PC-3 (cell line): ENCODE measurements around the gene SLC2A14. TPM values are rescaled to one million over a fixed set of nuclear protein-coding genes. Genes with fewer than 3 reads are reported as not detected.
A peak's percentile ranks its signal among the peaks of the same experiment; 100 is the strongest.
"Not testable (repeated sequence)": the region's sequence is repeated elsewhere in the genome, so short reads cannot be mapped to it uniquely, and the experiment has no call there.

ENCODE experiments used
- ATAC-seq: fragments of 200-7000 bp; cut with Tn5 transposase; 2 replicates; pipeline ENCODE4 v1.9.1; 2020; ENCODE audit warnings: mild to moderate bottlenecking, moderate library complexity
- BruUV-seq: library from RNA; stranded (reverse); fragments of 400-500 nt; replicated peaks from 2 replicates; lab custom pipeline; 2021; lab: Mats Ljungman, UMichigan
- CTCF ChIA-PET: fragments of 300-600 bp; sonication (Branson Sonifier 250); formaldehyde crosslinking; loops from one replicate; lab custom pipeline; 2022; ENCODE audit warnings: antibody characterized with exemption; lab: Charles Lee
- POLR2A ChIA-PET: fragments of 300-600 bp; sonication (Branson Sonifier 250); formaldehyde crosslinking; loops from one replicate; lab custom pipeline; 2022; ENCODE audit warnings: antibody characterized with exemption; ENCODE audit not compliant: unreplicated experiment; lab: Charles Lee
- DNase-seq: peaks from one replicate; pipeline ENCODE4 v3.0.0-alpha.2; 2015
- H2AFZ ChIP-seq: fragments of 300-600 bp; sonication (generic); 2 replicates; pipeline ENCODE4 v1.6.0; 2016; ENCODE audit warnings: antibody characterized with exemption, low read length
- H3F3A ChIP-seq: fragments of 300-600 bp; sonication (generic); one replicate; pipeline ENCODE4 v1.6.0; 2017; ENCODE audit warnings: antibody characterized with exemption, low read length, control low read depth, mild to moderate bottlenecking; ENCODE audit not compliant: unreplicated experiment
- H3K27ac ChIP-seq: fragments of 300-600 bp; sonication (generic); 2 replicates; pipeline ENCODE4 v1.5.1; 2016; ENCODE audit warnings: mild to moderate bottlenecking, low read length
- H3K27me3 ChIP-seq: fragments of 300-600 bp; sonication (generic); 2 replicates; pipeline ENCODE4 v1.6.1; 2016; ENCODE audit warnings: low read length, mixed read lengths
- H3K36me3 ChIP-seq: fragments of 300-600 bp; sonication (generic); 2 replicates; pipeline ENCODE4 v1.6.1; 2016; ENCODE audit warnings: low read depth, mixed run types, low read length, mixed read lengths
- H3K4me1 ChIP-seq: fragments of 300-600 bp; sonication (generic); 2 replicates; pipeline ENCODE4 v1.5.1; 2016; ENCODE audit warnings: low read length; ENCODE audit not compliant: insufficient read depth
- H3K4me2 ChIP-seq: fragments of 300-600 bp; sonication (generic); 2 replicates; pipeline ENCODE4 v1.6.0; 2016; ENCODE audit warnings: low read length
- H3K4me3 ChIP-seq: fragments of 300-600 bp; sonication (generic); 2 replicates; pipeline ENCODE4 v1.5.1; 2016; ENCODE audit warnings: mild to moderate bottlenecking, low read length, mixed read lengths
- H3K79me2 ChIP-seq: fragments of 300-600 bp; sonication (generic); 2 replicates; pipeline ENCODE4 v1.6.1; 2017; ENCODE audit warnings: low read length, mixed read lengths
- H3K9ac ChIP-seq: fragments of 300-600 bp; sonication (generic); 2 replicates; pipeline ENCODE4 v1.6.0; 2016; ENCODE audit warnings: mild to moderate bottlenecking, low read length
- H3K9me2 ChIP-seq: fragments of 300-600 bp; sonication (generic); replicated peaks from 2 replicates; pipeline ENCODE4 v1.6.1; 2016; ENCODE audit warnings: mixed run types, low read length, mixed read lengths
- H3K9me3 ChIP-seq: fragments of 300-600 bp; sonication (generic); 2 replicates; pipeline ENCODE4 v1.6.1; 2016; ENCODE audit warnings: low read length, mixed read lengths
- H4K20me1 ChIP-seq: fragments of 300-600 bp; sonication (generic); 2 replicates; pipeline ENCODE4 v1.6.1; 2016; ENCODE audit warnings: low read length, mixed read lengths
- EZH2 ChIP-seq: fragments of 300-600 bp; sonication (generic); IDR thresholded peaks from one replicate; pipeline ENCODE4 v1.6.1; 2017; ENCODE audit warnings: antibody characterized with exemption, mild to moderate bottlenecking, low read length; ENCODE audit not compliant: unreplicated experiment
- EZH2phosphoT487 ChIP-seq: fragments of 300-600 bp; sonication (generic); IDR thresholded peaks from 2 replicates; pipeline ENCODE4 v1.6.1; 2018; ENCODE audit warnings: mild to moderate bottlenecking, antibody characterized with exemption, low read length, borderline replicate concordance
- intact Hi-C: fragments of 100-400 bp; cut with micrococcal nuclease; formaldehyde crosslinking; loops from 2 replicates; pipeline ENCODE4 v1.9.0; 2023
- total RNA-seq: library from RNA; depleted of rRNA; stranded (reverse); fragments of >200 nt; gene quantifications from 2 replicates; pipeline ENCODE4 v1.2.3, GENCODE V29; 2014
- TF ChIP-seq, protein P1 (sequence below): fragments of 300-600 bp; sonication (generic); conservative IDR thresholded peaks from 2 replicates; pipeline ENCODE4 v1.5.1; 2017; ENCODE audit warnings: antibody characterized with exemption, low read depth, mild to moderate bottlenecking, low read length

Gene SLC2A14
- total RNA-seq, 1 experiment from 2014 or later, result not detected

DNA sequence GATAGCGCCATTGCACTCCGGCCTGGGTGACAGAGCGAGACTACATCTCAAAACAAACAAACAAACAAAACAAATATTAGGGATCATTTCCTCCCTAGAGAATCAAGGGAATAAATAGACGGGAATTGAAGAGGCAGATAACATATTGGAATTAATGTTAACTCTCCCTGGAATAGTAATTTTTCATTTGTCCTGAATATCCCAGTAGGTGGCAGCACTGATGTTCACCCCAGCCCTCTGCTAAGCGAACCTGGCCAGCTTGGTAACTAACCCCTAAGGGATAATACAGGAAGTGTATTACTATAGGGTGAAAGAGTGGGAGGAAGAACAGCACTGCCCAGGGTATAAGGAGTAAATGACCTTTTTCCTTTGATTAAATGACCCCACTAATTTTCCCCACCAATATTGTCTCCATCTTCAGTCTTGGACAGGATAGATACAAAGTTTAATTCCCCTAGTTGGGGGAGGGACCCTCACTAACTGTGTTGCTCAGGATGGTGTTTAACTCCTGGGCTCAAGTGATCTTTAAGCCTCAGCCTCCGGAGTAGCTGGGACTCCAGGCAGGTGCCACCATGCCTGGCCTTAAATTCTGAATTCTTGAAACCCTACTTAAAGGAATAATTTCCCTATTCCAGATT, 40.5 kb downstream of the SLC2A14 start:
- Histone ChIP-seq H3K36me3 (no peaks in the 10 kb centered on the region), H3K9me2 (no peaks in the 10 kb centered on the region), H3K4me1 (no peaks in the 10 kb centered on the region), H2AFZ (no peak overlapping the region), H3K4me3 (no peak overlapping the region), H3K79me2 (no peaks in the 10 kb centered on the region), H3K27ac (no peak overlapping the region), H3K9ac (no peak overlapping the region), H3F3A (no peaks in the 10 kb centered on the region), H3K27me3 (no peaks in the 10 kb centered on the region), H3K4me2 (no peak overlapping the region), H3K9me3 (no peaks in the 10 kb centered on the region), H4K20me1 (no peaks in the 10 kb centered on the region)
- no TSS peak for BruUV-seq
- ATAC-seq (peak; percentile 68), DNase-seq (peak; percentile 50)
- TF ChIP-seq EZH2 (no peak), EZH2phosphoT487 (no peak)
- TF ChIP-seq, protein P1, sequence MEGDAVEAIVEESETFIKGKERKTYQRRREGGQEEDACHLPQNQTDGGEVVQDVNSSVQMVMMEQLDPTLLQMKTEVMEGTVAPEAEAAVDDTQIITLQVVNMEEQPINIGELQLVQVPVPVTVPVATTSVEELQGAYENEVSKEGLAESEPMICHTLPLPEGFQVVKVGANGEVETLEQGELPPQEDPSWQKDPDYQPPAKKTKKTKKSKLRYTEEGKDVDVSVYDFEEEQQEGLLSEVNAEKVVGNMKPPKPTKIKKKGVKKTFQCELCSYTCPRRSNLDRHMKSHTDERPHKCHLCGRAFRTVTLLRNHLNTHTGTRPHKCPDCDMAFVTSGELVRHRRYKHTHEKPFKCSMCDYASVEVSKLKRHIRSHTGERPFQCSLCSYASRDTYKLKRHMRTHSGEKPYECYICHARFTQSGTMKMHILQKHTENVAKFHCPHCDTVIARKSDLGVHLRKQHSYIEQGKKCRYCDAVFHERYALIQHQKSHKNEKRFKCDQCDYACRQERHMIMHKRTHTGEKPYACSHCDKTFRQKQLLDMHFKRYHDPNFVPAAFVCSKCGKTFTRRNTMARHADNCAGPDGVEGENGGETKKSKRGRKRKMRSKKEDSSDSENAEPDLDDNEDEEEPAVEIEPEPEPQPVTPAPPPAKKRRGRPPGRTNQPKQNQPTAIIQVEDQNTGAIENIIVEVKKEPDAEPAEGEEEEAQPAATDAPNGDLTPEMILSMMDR, result peak; percentile 60
- CTCF ChIA-PET, result no interaction called here
- intact Hi-C loops, result no loop called here
- POLR2A ChIA-PET, result no interaction called here

DNA sequence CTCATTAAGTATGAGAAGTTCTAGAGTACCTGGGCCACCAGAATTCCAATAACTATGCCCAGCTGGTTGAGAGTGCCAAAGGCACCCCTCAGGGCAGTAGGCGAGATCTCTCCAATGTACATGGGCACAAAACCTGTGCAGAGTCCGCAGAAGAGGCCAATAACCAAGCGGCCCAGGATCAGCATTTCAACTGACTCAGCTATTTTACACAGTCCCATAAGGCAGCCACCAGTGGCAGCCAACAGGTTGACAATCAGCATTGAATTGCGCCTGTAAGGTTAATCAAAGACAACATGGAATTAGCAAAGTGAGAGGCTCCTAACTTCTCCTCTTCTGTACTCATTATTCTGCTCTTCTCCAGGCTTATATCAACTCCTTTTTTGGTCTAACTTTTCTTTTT, 43.0 kb downstream of the SLC2A14 start:
- POLR2A ChIA-PET, result not testable (repeated sequence)

DNA sequence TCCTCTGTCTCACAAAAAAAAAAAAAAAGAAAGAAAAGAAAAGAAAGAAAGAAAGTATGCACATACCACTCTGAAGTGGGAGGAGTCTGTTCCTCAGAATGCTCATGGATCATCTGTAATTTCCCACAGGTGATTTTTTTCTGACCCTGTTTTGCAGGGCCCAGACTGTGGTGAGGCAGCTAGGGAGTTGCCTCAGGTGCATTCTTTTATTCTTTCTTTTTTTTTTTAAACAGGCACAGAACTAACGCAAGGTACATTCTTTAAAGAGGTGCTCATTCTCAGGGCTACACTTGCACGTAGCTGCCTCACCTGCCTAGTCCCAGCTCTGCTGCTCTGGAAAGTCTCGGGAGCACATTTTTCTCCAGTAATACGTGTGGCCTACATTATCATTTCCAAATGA, 47.0 kb downstream of the SLC2A14 start:
- H3K9me2 ChIP-seq, H3K9me3 ChIP-seq, H3K4me3 ChIP-seq, BruUV-seq, POLR2A ChIA-PET, H3K36me3 ChIP-seq, H4K20me1 ChIP-seq, ATAC-seq, H3K9ac ChIP-seq, H3K27ac ChIP-seq, H3K79me2 ChIP-seq, H3K4me2 ChIP-seq, H2AFZ ChIP-seq, intact Hi-C loops, H3F3A ChIP-seq, H3K27me3 ChIP-seq, CTCF ChIA-PET, H3K4me1 ChIP-seq: not testable (repeated sequence)
- DNase-seq, result peak; percentile 50

More for the DNA sequence above, 43.0 kb downstream of the SLC2A14 start:
- H3K4me2 ChIP-seq, H3K36me3 ChIP-seq, H3K9me2 ChIP-seq, ATAC-seq, DNase-seq, H3K9me3 ChIP-seq, BruUV-seq, H2AFZ ChIP-seq, H4K20me1 ChIP-seq, H3K9ac ChIP-seq, H3F3A ChIP-seq, intact Hi-C loops, H3K79me2 ChIP-seq, CTCF ChIA-PET, H3K4me3 ChIP-seq, H3K4me1 ChIP-seq, H3K27me3 ChIP-seq, H3K27ac ChIP-seq: not testable (repeated sequence)
